GM18861 (cell line): Measurements from ENCODE around the gene SV2C.
"Not testable (repeated sequence)": the region's sequence is repeated elsewhere in the genome, so short reads cannot be mapped to it uniquely, and the experiment has no call there.

Experiments
- ATAC-seq: cut with Tn5 transposase; IDR thresholded peaks from one replicate; pipeline ENCODE4 v1.9.1; 2021; ENCODE audit not compliant: unreplicated experiment

The SV2C gene

GRCh38 chr5:76199336-76200318, 116.4 kb downstream of the SV2C start:
- no peak for ATAC-seq

GRCh38 chr5:76202182-76202581, 119.0 kb downstream of the SV2C start:
- ATAC-seq, result no peak

DNA sequence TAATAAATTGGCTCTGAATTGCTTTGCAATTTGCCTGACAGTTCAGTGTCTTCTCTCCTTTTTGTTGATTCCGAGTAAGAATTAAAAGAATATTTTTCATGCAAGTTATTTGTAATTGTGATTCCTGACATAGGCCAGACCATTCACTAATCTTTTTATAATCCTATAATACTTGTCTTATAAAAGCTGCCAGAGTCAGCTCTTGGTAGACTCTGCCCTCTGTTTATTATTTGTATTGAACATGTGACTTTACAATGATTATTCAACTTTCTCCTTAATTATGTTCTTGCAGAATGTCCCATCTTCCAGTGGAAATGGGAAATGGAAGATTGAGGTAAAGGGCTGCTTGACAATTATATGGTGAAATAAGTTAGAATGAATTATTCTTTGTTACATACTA, 121.0 kb downstream of the SV2C start:
- ATAC-seq, result no peak

- no peak for ATAC-seq
Measured at GRCh38 chr5:76204713-76205112, 121.5 kb downstream of the SV2C start.

- no peak for ATAC-seq
Measured at GRCh38 chr5:76207120-76207519, 123.9 kb downstream of the SV2C start.

DNA sequence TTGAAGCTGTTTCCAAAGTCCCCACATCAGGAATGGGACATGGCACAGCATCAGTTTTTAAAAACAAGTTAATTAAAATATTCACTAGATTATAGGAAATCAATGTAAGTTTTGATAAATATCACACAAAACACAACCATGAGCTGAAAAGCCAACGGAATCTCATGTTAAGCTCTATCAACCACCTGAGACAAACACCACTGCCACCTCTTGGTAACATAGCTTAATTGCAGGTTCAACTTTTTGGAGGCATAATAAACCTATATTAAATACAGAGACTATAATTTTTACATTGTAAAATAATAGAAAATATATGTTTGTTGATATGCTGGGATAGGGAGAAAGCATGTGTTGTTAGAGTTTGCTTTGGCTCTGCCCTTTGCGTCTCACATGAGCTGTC, 126.1 kb downstream of the SV2C start:
- ATAC-seq, result no peak

- no peak for ATAC-seq
Measured at GRCh38 chr5:76210946-76211345, 127.8 kb downstream of the SV2C start.

DNA sequence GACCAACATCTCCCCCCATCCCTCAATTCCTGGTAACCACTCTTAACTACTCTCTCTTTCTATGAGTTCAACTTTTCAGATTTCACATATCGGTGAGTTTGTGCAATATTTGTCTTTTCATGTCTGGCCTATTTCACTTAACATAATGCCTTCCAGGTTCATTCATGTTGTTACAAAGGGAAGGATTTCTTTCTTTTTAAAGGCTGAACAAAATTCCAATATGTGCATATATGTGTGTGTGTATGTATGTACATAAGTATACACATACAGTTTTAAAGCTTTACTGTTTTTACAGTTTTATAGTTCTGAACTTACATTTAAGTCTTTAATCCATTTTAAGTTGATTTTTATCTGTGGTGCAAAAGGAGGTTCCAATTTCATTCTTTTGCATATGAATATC, 130.7 kb downstream of the SV2C start:
- no peak for ATAC-seq

DNA sequence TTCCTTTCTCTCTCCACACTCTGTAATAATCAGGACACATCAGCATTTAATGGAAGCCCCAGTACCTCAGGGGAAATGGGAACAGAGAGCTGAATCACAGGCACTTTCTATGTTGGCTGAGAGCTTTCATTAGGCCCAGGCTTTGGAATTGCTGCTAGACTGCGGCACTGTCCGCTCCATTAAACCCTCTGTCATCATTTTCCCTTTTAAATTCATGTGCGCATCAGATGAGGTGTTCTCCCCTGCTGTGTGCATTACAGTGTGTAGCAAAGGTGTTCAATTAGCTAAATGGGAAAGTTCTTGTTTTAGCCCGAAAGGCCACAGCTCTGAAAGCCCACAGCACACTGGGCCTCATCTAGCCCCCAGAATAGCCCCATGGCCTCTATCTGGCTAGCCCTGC, 133.6 kb downstream of the SV2C start:
- ATAC-seq, result no peak

- ATAC-seq, result no peak
Measured at GRCh38 chr5:76219636-76220035, 136.5 kb downstream of the SV2C start.

- ATAC-seq, result no peak
Measured at GRCh38 chr5:76221311-76221710, 138.1 kb downstream of the SV2C start.

DNA sequence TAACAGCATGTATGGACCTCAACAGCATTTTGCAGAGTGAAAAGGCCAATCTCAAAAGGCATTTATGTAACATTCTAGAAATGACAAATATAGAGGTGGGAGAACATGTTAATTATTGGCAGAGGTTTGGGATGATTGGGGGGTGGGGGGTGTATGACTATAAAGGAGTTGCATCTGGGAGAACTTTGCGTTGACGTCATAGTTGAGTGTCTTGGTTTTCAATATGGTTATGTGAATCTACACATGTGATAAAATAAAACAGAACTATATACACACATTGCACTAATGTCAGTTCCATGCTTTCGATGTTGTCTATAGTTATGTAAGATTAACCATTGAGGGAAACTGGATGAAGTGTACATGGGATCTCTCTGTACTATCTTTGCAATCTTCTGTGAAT, 139.1 kb downstream of the SV2C start:
- no peak for ATAC-seq

GRCh38 chr5:76223696-76224095, 140.5 kb downstream of the SV2C start:
- no peak for ATAC-seq

DNA sequence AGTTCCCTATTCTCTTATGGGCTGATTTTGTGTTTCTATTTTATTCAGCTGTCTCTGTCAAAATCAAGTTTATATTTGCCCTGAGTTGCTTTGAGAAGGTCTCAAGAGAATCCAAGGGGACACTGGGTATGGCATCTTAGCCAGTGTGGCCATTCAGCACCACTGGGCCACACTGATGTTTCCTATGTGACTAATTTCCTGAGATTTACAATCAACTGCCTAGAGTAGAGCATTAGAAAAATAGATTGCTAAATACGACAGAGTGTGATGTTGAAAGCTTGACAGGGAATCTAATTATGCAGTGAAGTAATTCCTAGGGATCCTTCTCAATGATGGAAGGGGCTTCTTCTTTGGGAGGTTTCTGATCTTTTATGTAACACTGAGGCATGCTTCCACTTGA, 141.7 kb downstream of the SV2C start:
- no peak for ATAC-seq

- ATAC-seq, result no peak
Measured at GRCh38 chr5:76225336-76225735, 142.2 kb downstream of the SV2C start.

GRCh38 chr5:76229900-76230299, 146.7 kb downstream of the SV2C start:
- no peak for ATAC-seq

DNA sequence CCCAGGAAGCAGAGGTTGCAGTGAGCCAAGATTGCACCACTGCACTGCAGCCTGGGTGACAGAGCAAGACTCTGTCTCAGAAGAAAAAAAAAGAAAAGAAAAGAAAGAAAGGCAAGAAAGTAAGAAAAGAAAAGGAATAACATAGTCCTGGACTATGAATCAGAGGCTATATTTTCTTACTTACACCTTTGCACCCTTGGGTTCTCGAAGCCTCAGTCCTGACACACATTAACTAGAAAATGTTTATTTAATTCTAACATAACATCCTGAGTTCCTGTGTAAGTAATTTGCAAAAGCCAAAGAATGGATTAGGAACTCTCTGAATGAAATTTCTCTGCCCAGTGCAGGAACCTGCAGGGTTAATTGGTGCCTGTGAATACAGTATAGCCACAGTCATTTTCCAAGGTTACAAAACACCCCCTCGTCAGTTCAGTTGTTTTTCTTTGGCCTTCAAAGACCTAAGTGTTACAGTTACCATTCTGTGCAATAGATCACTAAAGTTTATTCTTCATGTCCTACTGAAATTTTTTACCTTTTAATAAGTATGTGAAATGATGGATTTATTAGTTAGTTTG, 147.6 kb downstream of the SV2C start:
- no peak for ATAC-seq

- no peak for ATAC-seq
Measured at GRCh38 chr5:76234665-76235064, 151.5 kb downstream of the SV2C start.

DNA sequence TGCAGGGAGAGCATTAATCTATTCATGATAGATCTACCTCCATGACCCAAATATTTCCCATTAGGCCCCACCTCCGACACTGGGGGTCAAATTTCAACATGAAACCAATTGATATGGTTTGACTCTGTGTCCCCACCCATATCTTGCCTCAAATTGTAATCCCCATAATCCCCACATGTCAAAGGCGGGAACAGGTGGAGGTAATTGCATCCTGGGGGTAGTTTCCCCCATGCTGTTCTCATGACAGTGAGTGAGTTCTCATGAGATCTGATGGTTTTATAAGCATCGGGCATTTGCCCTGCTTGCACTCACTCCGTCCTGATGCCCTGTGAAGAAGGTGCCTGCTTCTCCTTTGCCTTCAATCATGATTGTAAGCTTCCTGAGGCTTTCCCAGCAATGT, 153.5 kb downstream of the SV2C start:
- no peak for ATAC-seq

GRCh38 chr5:76240336-76240735, 157.2 kb downstream of the SV2C start:
- no peak for ATAC-seq

- not testable (repeated sequence) for ATAC-seq
Measured at GRCh38 chr5:76242155-76242554, 159.0 kb downstream of the SV2C start.

GRCh38 chr5:76245590-76245989, 162.4 kb downstream of the SV2C start:
- ATAC-seq, result no peak
